HepG2 (cell line): ENCODE measurements around the gene IGF2. TPM values are rescaled to one million over a fixed set of nuclear protein-coding genes. Genes with fewer than 3 reads are reported as not detected.

Experiments
- ARID2 ChIP-seq: sonication (generic); formaldehyde crosslinking; IDR thresholded peaks from 2 replicates; pipeline ENCODE4 v1.8.1; 2022; ENCODE audit warnings: mild to moderate bottlenecking, missing genetic modification reagents, borderline replicate concordance
- ATF7-NPFF ChIP-seq: sonication (generic); formaldehyde crosslinking; IDR thresholded peaks from 2 replicates; pipeline ENCODE4 v1.8.1; 2023; ENCODE audit warnings: mild to moderate bottlenecking, low read depth, missing genetic modification reagents, moderate library complexity
- CBX1 ChIP-seq: IDR thresholded peaks from one replicate; pipeline ENCODE4 v1.6.1; 2016; ENCODE audit warnings: antibody characterized with exemption, low read depth
- DNMT3B ChIP-seq: conservative IDR thresholded peaks from 2 replicates; pipeline ENCODE4 v1.6.1; 2016; ENCODE audit warnings: missing biosample characterization, control low read depth
- GATA4 ChIP-seq: sonication (generic); IDR thresholded peaks from 2 replicates; pipeline ENCODE4 v1.6.1; 2016; ENCODE audit warnings: antibody characterized with exemption, low read depth, borderline replicate concordance
- ISL2 ChIP-seq: sonication (generic); formaldehyde crosslinking; IDR thresholded peaks from 2 replicates; pipeline ENCODE4 v1.5.0; 2020; ENCODE audit warnings: missing genetic modification reagents
- KLF11 ChIP-seq: IDR thresholded peaks from 2 replicates; pipeline ENCODE4 v1.6.1; 2016; ENCODE audit warnings: missing compliant biosample characterization
- KMT2B ChIP-seq: IDR thresholded peaks from 2 replicates; pipeline ENCODE4 v1.6.1; 2016; ENCODE audit warnings: missing genetic modification reagents, missing compliant biosample characterization
- MAFK ChIP-seq, 2 experiments: IDR thresholded peaks in 1 of 2; conservative IDR thresholded peaks in 1 of 2; 2 replicates each; pipeline ENCODE4 v1.6.1; 2011; ENCODE audit warnings: improper control_type of control experiment in 2 of 2, low read length in 2 of 2
- MAZ ChIP-seq, 2 experiments: sonication (generic) in 1 of 2; formaldehyde crosslinking in 1 of 2; IDR thresholded peaks; 2 replicates each; pipeline versions ENCODE4 v1.5.0 to v1.6.1; 2012 to 2020; ENCODE audit warnings: low read depth in 2 of 2, mild to moderate bottlenecking in 2 of 2, borderline replicate concordance in 1 of 2, improper control_type of control experiment in 1 of 2, low read length in 1 of 2, missing genetic modification reagents in 1 of 2, moderate library complexity in 1 of 2
- NFE2 ChIP-seq: sonication (generic); formaldehyde crosslinking; IDR thresholded peaks from 2 replicates; pipeline ENCODE4 v1.4.0; 2020; ENCODE audit warnings: missing genetic modification reagents
- NONO ChIP-seq, 2 experiments: fragments of 450-650 bp in 1 of 2; sonication (generic) in 1 of 2; formaldehyde crosslinking in 1 of 2; IDR thresholded peaks in 1 of 2; conservative IDR thresholded peaks in 1 of 2; 2 replicates each; pipeline versions ENCODE4 v1.6.1 to v1.8.0; 2017 to 2022; ENCODE audit warnings: mild to moderate bottlenecking in 1 of 2, missing genetic modification reagents in 1 of 2, moderate library complexity in 1 of 2
- NR2C2 ChIP-seq: sonication (generic); formaldehyde crosslinking; IDR thresholded peaks from 2 replicates; pipeline ENCODE4 v1.4.0; 2020; ENCODE audit warnings: missing genetic modification reagents, mild to moderate bottlenecking, moderate library complexity, borderline replicate concordance
- POLR2AphosphoS5 ChIP-seq: IDR thresholded peaks from 2 replicates; pipeline ENCODE4 v1.6.1; 2012; ENCODE audit warnings: low read depth, low read length
- POLR2G ChIP-seq: fragments of 200-400 bp; formaldehyde crosslinking; IDR thresholded peaks from 2 replicates; pipeline ENCODE4 v1.6.1; 2018; ENCODE audit warnings: mild to moderate bottlenecking, low read depth, low read length, moderate library complexity
- RNF2 ChIP-seq: fragments of 450-650 bp; conservative IDR thresholded peaks from 2 replicates; pipeline ENCODE4 v1.6.1; 2016; ENCODE audit warnings: low read depth
- SNAPC2 ChIP-seq: sonication (generic); formaldehyde crosslinking; IDR thresholded peaks from 2 replicates; pipeline ENCODE4 v1.8.1; 2022; ENCODE audit warnings: mild to moderate bottlenecking, missing genetic modification reagents
- TRAFD1 ChIP-seq: sonication (generic); formaldehyde crosslinking; IDR thresholded peaks from 2 replicates; pipeline ENCODE4 v1.5.1; 2020; ENCODE audit warnings: missing genetic modification reagents, mild to moderate bottlenecking, borderline replicate concordance
- TSC22D2 ChIP-seq: sonication (generic); formaldehyde crosslinking; IDR thresholded peaks from 2 replicates; pipeline ENCODE4 v1.5.1; 2020; ENCODE audit warnings: missing genetic modification reagents, mild to moderate bottlenecking, borderline replicate concordance
- YEATS4 ChIP-seq: sonication (generic); formaldehyde crosslinking; IDR thresholded peaks from 2 replicates; pipeline ENCODE4 v1.4.0; 2020; ENCODE audit warnings: missing genetic modification reagents, borderline replicate concordance
- ZNF292 ChIP-seq: sonication (generic); formaldehyde crosslinking; IDR thresholded peaks from 2 replicates; pipeline ENCODE4 v1.8.1; 2022; ENCODE audit warnings: mild to moderate bottlenecking, low read depth, missing genetic modification reagents, borderline replicate concordance
- ZNF605 ChIP-seq: sonication (generic); formaldehyde crosslinking; IDR thresholded peaks from 2 replicates; pipeline ENCODE4 v1.8.0; 2022; ENCODE audit warnings: mild to moderate bottlenecking, missing genetic modification reagents
- ZSCAN25 ChIP-seq: sonication (generic); formaldehyde crosslinking; IDR thresholded peaks from 2 replicates; pipeline ENCODE4 v1.8.0; 2022; ENCODE audit warnings: mild to moderate bottlenecking, missing genetic modification reagents
- polyA plus RNA-seq, 8 experiments: library from polyadenylated mRNA; depleted of rRNA in 3 of 8; stranded (reverse) in 7 of 8; unstranded in 1 of 8; fragments of >200 nt; fragmentation: Illumina TruSeq in 4 of 8; extraction: Trizol in 4 of 8; gene quantifications; 2 replicates each; pipeline versions ENCODE4 v1.2.1 to v1.2.3, GENCODE V29; 2011 to 2016; ENCODE audit warnings: low read depth in 4 of 8, missing spikeins in 1 of 8, mixed read lengths in 1 of 8; ENCODE audit not compliant: insufficient read depth in 1 of 8
- total RNA-seq, 5 experiments: library from RNA; depleted of rRNA; stranded (reverse); fragments of >200 nt; fragmentation: Illumina TruSeq; extraction: Trizol; gene quantifications; 2 replicates each; pipeline ENCODE4 v1.2.3, GENCODE V29; 2016; ENCODE audit warnings: low read depth in 1 of 5
- TF ChIP-seq, protein P1 (sequence below): sonication (generic); formaldehyde crosslinking; IDR thresholded peaks from 2 replicates; pipeline ENCODE4 v1.9.0; 2021; ENCODE audit warnings: missing genetic modification reagents, borderline replicate concordance
- TF ChIP-seq, protein P2 (sequence below): IDR thresholded peaks from 2 replicates; pipeline ENCODE4 v1.6.1; 2016; ENCODE audit warnings: low read depth, borderline replicate concordance
- TF ChIP-seq, protein P3 (sequence below): sonication (generic); formaldehyde crosslinking; IDR thresholded peaks from 2 replicates; pipeline ENCODE4 v1.4.0; 2020; ENCODE audit warnings: missing genetic modification reagents

Gene IGF2
- total and polyA plus RNA-seq, 2 of the 13 experiments (the other 11 are each of a cell fraction or from before 2014, with no cell fraction given), result 79.1 to 254 TPM

- no peak for TF ChIP-seq NFE2 (CRISPR knock-in tag)
- no peak for TF ChIP-seq GATA4
- TF ChIP-seq YEATS4 (CRISPR knock-in tag), result no peak
- no peak; the same call in 1 of the 2 replicates for TF ChIP-seq TSC22D2 (CRISPR knock-in tag)
- TF ChIP-seq DNMT3B (CRISPR knock-in tag), result no peak
- TF ChIP-seq ATF7-NPFF (CRISPR knock-in tag), result no peak; the same call in 1 of the 2 replicates
- TF ChIP-seq POLR2AphosphoS5, result peak; percentile 80
- no peak for TF ChIP-seq NONO (IDR thresholded peaks at IDR 0.05)
- peak; percentile 45; the same call in 1 of the 2 replicates for TF ChIP-seq NONO (CRISPR knock-in tag; conservative IDR thresholded peaks at IDR 0.05)
- no peak for TF ChIP-seq SNAPC2 (CRISPR knock-in tag)
- no peak for TF ChIP-seq ZNF292 (CRISPR knock-in tag)
- peak; percentile 89 for TF ChIP-seq ZSCAN25 (CRISPR knock-in tag)
- TF ChIP-seq, protein P1, sequence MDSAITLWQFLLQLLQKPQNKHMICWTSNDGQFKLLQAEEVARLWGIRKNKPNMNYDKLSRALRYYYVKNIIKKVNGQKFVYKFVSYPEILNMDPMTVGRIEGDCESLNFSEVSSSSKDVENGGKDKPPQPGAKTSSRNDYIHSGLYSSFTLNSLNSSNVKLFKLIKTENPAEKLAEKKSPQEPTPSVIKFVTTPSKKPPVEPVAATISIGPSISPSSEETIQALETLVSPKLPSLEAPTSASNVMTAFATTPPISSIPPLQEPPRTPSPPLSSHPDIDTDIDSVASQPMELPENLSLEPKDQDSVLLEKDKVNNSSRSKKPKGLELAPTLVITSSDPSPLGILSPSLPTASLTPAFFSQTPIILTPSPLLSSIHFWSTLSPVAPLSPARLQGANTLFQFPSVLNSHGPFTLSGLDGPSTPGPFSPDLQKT (CRISPR knock-in tag), result no peak
- TF ChIP-seq TRAFD1 (CRISPR knock-in tag), result 0 out of 2 replicates have a peak, but pooled peaks have one; percentile 66
- TF ChIP-seq ARID2 (CRISPR knock-in tag), result peak; percentile 59; the same call in 1 of the 2 replicates
- 0 out of 2 replicates have a peak, but pooled peaks have one; percentile 22 for TF ChIP-seq KMT2B
- no peak for TF ChIP-seq MAZ (IDR thresholded peaks at IDR 0.05; ENCODE audit: borderline replicate concordance, low read depth, low read length)
- peak; percentile 64; the same call in 1 of the 2 replicates for TF ChIP-seq MAZ (CRISPR knock-in tag; IDR thresholded peaks at IDR 0.05; ENCODE audit: low read depth)
- TF ChIP-seq NR2C2, result no peak
- no peak for TF ChIP-seq CBX1
- no peak for TF ChIP-seq RNF2
- 0 out of 2 replicates have a peak, but pooled peaks have one; percentile 27 for TF ChIP-seq KLF11 (CRISPR knock-in tag)
- peak; percentile 31; the same call in 1 of the 2 replicates for TF ChIP-seq ZNF605
- TF ChIP-seq, protein P2, sequence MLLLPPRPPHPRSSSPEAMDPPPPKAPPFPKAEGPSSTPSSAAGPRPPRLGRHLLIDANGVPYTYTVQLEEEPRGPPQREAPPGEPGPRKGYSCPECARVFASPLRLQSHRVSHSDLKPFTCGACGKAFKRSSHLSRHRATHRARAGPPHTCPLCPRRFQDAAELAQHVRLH (CRISPR knock-in tag), result no peak
- no peak for TF ChIP-seq ISL2
- TF ChIP-seq MAFK (conservative IDR thresholded peaks at IDR 0.05 in 1 of 2, IDR thresholded peaks at IDR 0.05 in 1 of 2; ENCODE audit: low read length in 2 of 2), result no peak
- TF ChIP-seq, protein P3, sequence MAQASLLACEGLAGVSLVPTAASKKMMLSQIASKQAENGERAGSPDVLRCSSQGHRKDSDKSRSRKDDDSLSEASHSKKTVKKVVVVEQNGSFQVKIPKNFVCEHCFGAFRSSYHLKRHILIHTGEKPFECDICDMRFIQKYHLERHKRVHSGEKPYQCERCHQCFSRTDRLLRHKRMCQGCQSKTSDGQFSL, result peak; percentile 50; the same call in 1 of the 2 replicates
- TF ChIP-seq POLR2G, result peak; percentile 89
Observed at GRCh38 chr11:2128511-2129307, 10.5 kb downstream of the IGF2 start (continued).
